HepG2 (cell line): ENCODE data around the gene FBXL7. TPM values are rescaled to one million over a fixed set of nuclear protein-coding genes. Genes with fewer than 3 reads are reported as not detected.

ENCODE experiments used
- ATAC-seq: fragments of 200-7000 bp; cut with Tn5 transposase; 3 replicates; pipeline ENCODE4 v1.9.1; 2020; ENCODE audit warnings: mild to moderate bottlenecking, moderate library complexity
- BruUV-seq: library from RNA; stranded (reverse); fragments of 400-500 nt; replicated peaks from 2 replicates; lab custom pipeline; 2021; lab: Mats Ljungman, UMichigan
- CTCF ChIA-PET: fragments of 300-600 bp; formaldehyde crosslinking; extraction: SDS; loops from one replicate; lab custom pipeline; 2021; ENCODE audit warnings: low total read pairs, inconsistent platforms, low intra/inter-chr PET ratio; lab: Yijun Ruan, JAX
- POLR2A ChIA-PET: fragments of 350-600 bp; sonication (Branson Sonifier 250); formaldehyde crosslinking; loops from one replicate; lab custom pipeline; 2020; ENCODE audit warnings: antibody characterized with exemption, inconsistent platforms; lab: Yijun Ruan, JAX
- DNase-seq: peaks from one replicate; pipeline ENCODE4 v3.0.0-alpha.2; 2015; ENCODE audit warnings: low spot score
- FAIRE-seq: peaks from 3 replicates; lab custom pipeline; 2011; peaks lifted over from hg19 to GRCh38; lab: Jason Lieb, UNC
- H2AFZ ChIP-seq: one replicate; pipeline ENCODE4 v1.6.1; 2011; ENCODE audit warnings: low read length, inconsistent platforms
- H3K27ac ChIP-seq: fragments of 300-600 bp; 3 replicates; pipeline ENCODE4 v1.8.0; 2011; ENCODE audit warnings: mixed run types, mild to moderate bottlenecking, mixed read lengths, low read length, inconsistent platforms; ENCODE audit not compliant: insufficient read depth; ENCODE audit errors: extremely low read length
- H3K27me3 ChIP-seq, 2 experiments: fragments of 200-600 bp in 1 of 2; 2 replicates in 1 of 2; 3 replicates in 1 of 2; pipeline versions ENCODE4 v1.6.0 to v1.8.0; 2011; ENCODE audit warnings: low read length in 2 of 2, mild to moderate bottlenecking in 2 of 2, moderate library complexity in 2 of 2, inconsistent platforms in 1 of 2; ENCODE audit not compliant: insufficient read depth in 2 of 2, control insufficient read depth in 1 of 2
- H3K36me3 ChIP-seq, 2 experiments: fragments of 200-600 bp in 1 of 2; replicated peaks in 1 of 2; 2 replicates in 1 of 2; 3 replicates in 1 of 2; pipeline versions ENCODE4 v1.5.1 to v1.8.0; 2011; ENCODE audit warnings: low read length in 2 of 2, inconsistent platforms in 1 of 2; ENCODE audit not compliant: insufficient read depth in 2 of 2, control insufficient read depth in 1 of 2
- H3K4me1 ChIP-seq: 2 replicates; pipeline ENCODE4 v1.5.1; 2012; ENCODE audit warnings: low read length, inconsistent platforms; ENCODE audit not compliant: insufficient read depth
- H3K4me2 ChIP-seq: 2 replicates; pipeline ENCODE4 v1.6.0; 2011; ENCODE audit warnings: low read depth, low read length, inconsistent platforms
- H3K4me3 ChIP-seq, 3 experiments: fragments of 200-600 bp in 1 of 3; sonication (generic), shearing (Covaris generic) in 1 of 3; replicated peaks in 1 of 3; 2 replicates each; pipeline ENCODE4 v1.5.1; 2011 to 2016; ENCODE audit warnings: low read length in 3 of 3, inconsistent platforms in 2 of 3, low read depth in 2 of 3, mild to moderate bottlenecking in 2 of 3, control low read depth in 1 of 3, mixed read lengths in 1 of 3; ENCODE audit not compliant: insufficient read depth in 1 of 3
- H3K79me2 ChIP-seq: one replicate; pipeline ENCODE4 v1.6.1; 2011; ENCODE audit warnings: low read length, inconsistent platforms; ENCODE audit not compliant: insufficient read depth
- H3K9ac ChIP-seq: 2 replicates; pipeline ENCODE4 v1.6.0; 2011; ENCODE audit warnings: mild to moderate bottlenecking, low read depth, low read length, inconsistent platforms; ENCODE audit not compliant: insufficient read depth
- H3K9me3 ChIP-seq: 2 replicates; pipeline ENCODE4 v1.5.1; 2012; ENCODE audit warnings: mild to moderate bottlenecking, low read length
- H4K20me1 ChIP-seq: 2 replicates; pipeline ENCODE4 v1.6.0; 2011; ENCODE audit warnings: inconsistent platforms, mild to moderate bottlenecking, low read length, moderate library complexity; ENCODE audit not compliant: insufficient read depth
- BCL6 ChIP-seq: IDR thresholded peaks from 2 replicates; pipeline ENCODE4 v1.6.1; 2016; ENCODE audit warnings: missing genetic modification reagents, missing compliant biosample characterization
- BCLAF1 ChIP-seq: fragments of 450-650 bp; IDR thresholded peaks from 2 replicates; pipeline ENCODE4 v1.6.1; 2017; ENCODE audit warnings: mild to moderate bottlenecking
- FIP1L1 ChIP-seq: fragments of 200-400 bp; formaldehyde crosslinking; IDR thresholded peaks from 2 replicates; pipeline ENCODE4 v1.6.1; 2018; ENCODE audit warnings: low read depth, mild to moderate bottlenecking, low read length, moderate library complexity, borderline replicate concordance; ENCODE audit not compliant: insufficient read depth
- GATAD2A ChIP-seq: IDR thresholded peaks from 2 replicates; pipeline ENCODE4 v1.6.1; 2016
- KDM2A ChIP-seq: sonication (generic); formaldehyde crosslinking; IDR thresholded peaks from 2 replicates; pipeline ENCODE4 v1.4.0; 2020; ENCODE audit warnings: low read depth, missing genetic modification reagents, borderline replicate concordance
- MAF1 ChIP-seq: sonication (generic); formaldehyde crosslinking; IDR thresholded peaks from 2 replicates; pipeline ENCODE4 v1.5.0; 2020; ENCODE audit warnings: missing genetic modification reagents, borderline replicate concordance
- PRMT3 ChIP-seq: sonication (generic); formaldehyde crosslinking; IDR thresholded peaks from 2 replicates; pipeline ENCODE4 v1.8.1; 2022; ENCODE audit warnings: low read depth, mild to moderate bottlenecking, moderate library complexity, missing genetic modification reagents, borderline replicate concordance
- RFXANK ChIP-seq: IDR thresholded peaks from 2 replicates; pipeline ENCODE4 v1.6.1; 2016
- ZFAT ChIP-seq: sonication (generic); formaldehyde crosslinking; conservative IDR thresholded peaks from 2 replicates; pipeline ENCODE4 v1.8.1; 2023; ENCODE audit warnings: missing genetic modification reagents, inconsistent platforms
- ZFP62 ChIP-seq: sonication (generic); formaldehyde crosslinking; IDR thresholded peaks from 2 replicates; pipeline ENCODE4 v1.4.0; 2020; ENCODE audit warnings: missing genetic modification reagents
- ZFYVE20 ChIP-seq: sonication (generic); formaldehyde crosslinking; IDR thresholded peaks from 2 replicates; pipeline ENCODE4 v1.8.0; 2023; ENCODE audit warnings: low read depth, mild to moderate bottlenecking, moderate library complexity, missing genetic modification reagents, borderline replicate concordance
- ZNF142 ChIP-seq: sonication (generic); formaldehyde crosslinking; IDR thresholded peaks from 2 replicates; pipeline ENCODE4 v1.4.0; 2020; ENCODE audit warnings: missing genetic modification reagents
- ZNF225 ChIP-seq: sonication (generic); formaldehyde crosslinking; IDR thresholded peaks from 2 replicates; pipeline ENCODE4 v1.4.0; 2020; ENCODE audit warnings: mild to moderate bottlenecking, missing genetic modification reagents
- ZNF24 ChIP-seq: fragments of 450-650 bp; IDR thresholded peaks from 2 replicates; pipeline ENCODE4 v1.6.1; 2017; ENCODE audit warnings: antibody characterized with exemption, mild to moderate bottlenecking
- ZNF282 ChIP-seq: fragments of 450-650 bp; IDR thresholded peaks from 2 replicates; pipeline ENCODE4 v1.6.1; 2018; ENCODE audit not compliant: partially characterized antibody
- ZSCAN30 ChIP-seq: sonication (generic); formaldehyde crosslinking; IDR thresholded peaks from 2 replicates; pipeline ENCODE4 v1.5.0; 2020; ENCODE audit warnings: mild to moderate bottlenecking, missing genetic modification reagents
- WGBS: methylation state at CpG from one replicate; pipeline ENCODE4 v1.1.6; 2017; ENCODE audit warnings: low lambda C conversion rate; 5-methylcytosine and 5-hydroxymethylcytosine counted together
- in situ Hi-C: cut with HindIII; loops from 2 replicates; pipeline ENCODE4 v1.10.0; 2017; ENCODE audit warnings: low pct_unique_long_range_greater_than_20kb; ENCODE audit not compliant: extremely low pct_ligation_motif_present
- intact Hi-C: fragments of 100-400 bp; cut with micrococcal nuclease; formaldehyde crosslinking; loops from one replicate; pipeline ENCODE4 v1.10.0; 2022; ENCODE audit not compliant: unreplicated experiment
- polyA plus RNA-seq, 8 experiments: library from polyadenylated mRNA; depleted of rRNA in 3 of 8; stranded (reverse) in 7 of 8; unstranded in 1 of 8; fragments of >200 nt; fragmentation: Illumina TruSeq in 4 of 8; extraction: Trizol in 4 of 8; gene quantifications; 2 replicates each; pipeline versions ENCODE4 v1.2.1 to v1.2.3, GENCODE V29; 2011 to 2016; ENCODE audit warnings: low read depth in 4 of 8, missing spikeins in 1 of 8, mixed read lengths in 1 of 8; ENCODE audit not compliant: insufficient read depth in 1 of 8
- total RNA-seq, 5 experiments: library from RNA; depleted of rRNA; stranded (reverse); fragments of >200 nt; fragmentation: Illumina TruSeq; extraction: Trizol; gene quantifications; 2 replicates each; pipeline ENCODE4 v1.2.3, GENCODE V29; 2016; ENCODE audit warnings: low read depth in 1 of 5
- TF ChIP-seq, protein P1 (sequence below): sonication (generic); formaldehyde crosslinking; conservative IDR thresholded peaks from 2 replicates; pipeline ENCODE4 v1.8.0; 2022; ENCODE audit warnings: low read depth, missing genetic modification reagents

Gene FBXL7
- total and polyA plus RNA-seq, 2 of the 13 experiments (the other 11 are each of a cell fraction or from before 2014, with no cell fraction given) = 0.07 TPM; not detected in 1

DNA sequence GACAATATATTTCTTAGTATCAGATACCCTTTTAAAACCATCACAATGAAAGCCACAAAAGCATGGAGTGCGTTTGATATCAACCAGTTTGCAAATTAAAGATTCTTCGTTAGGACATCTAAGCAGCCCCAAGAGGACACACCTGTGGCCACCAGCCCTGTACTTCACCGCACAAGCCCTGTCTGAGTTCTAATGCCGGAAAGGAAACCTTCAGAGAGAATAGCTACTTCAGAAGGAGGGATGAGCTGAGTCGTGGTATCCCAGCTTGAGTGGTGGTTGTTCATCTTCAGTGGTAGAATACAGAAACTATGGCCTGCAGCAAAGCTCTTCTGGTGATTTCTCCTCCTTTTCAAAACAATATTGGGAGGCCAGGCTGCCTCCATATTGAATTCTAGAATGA is 319.6 kb downstream of the FBXL7 start:
- Histone ChIP-seq H4K20me1 (no peaks in the 10 kb centered on the region), H3K4me2 (no peak overlapping the region), H3K27ac (no peak overlapping the region), H3K9ac (no peak overlapping the region), H3K79me2 (no peaks in the 10 kb centered on the region), H3K4me3 (no peak overlapping the region), H3K27me3 (no peaks in the 10 kb centered on the region), H3K4me1 (no peaks in the 10 kb centered on the region), H3K36me3 (no peaks in the 10 kb centered on the region), H3K9me3 (no peaks in the 10 kb centered on the region), H2AFZ (no peak overlapping the region)
- intact Hi-C loops = no loop called here
- in situ Hi-C loops = no loop called here
- ATAC-seq = no peak
- no peak for DNase-seq
- no peak for FAIRE-seq
- POLR2A ChIA-PET = no interaction called here
- 1% methylated on average over 5 of the region's 5 CpGs for WGBS
- CTCF ChIA-PET = no interaction called here
- no TSS peak for BruUV-seq
- no peak for TF ChIP-seq ZNF225 (CRISPR knock-in tag)
- TF ChIP-seq ZNF282 = no peak
- no peak for TF ChIP-seq KDM2A (CRISPR knock-in tag)
- no peak for TF ChIP-seq GATAD2A (CRISPR knock-in tag)
- TF ChIP-seq ZNF24 = no peak
- no peak for TF ChIP-seq FIP1L1
- no peak for TF ChIP-seq ZFP62 (CRISPR knock-in tag)
- no peak for TF ChIP-seq BCL6 (CRISPR knock-in tag)
- TF ChIP-seq PRMT3 (CRISPR knock-in tag) = no peak
- TF ChIP-seq ZFAT (CRISPR knock-in tag) = no peak
- no peak for TF ChIP-seq BCLAF1
- TF ChIP-seq ZNF142 = no peak
- TF ChIP-seq, protein P1, sequence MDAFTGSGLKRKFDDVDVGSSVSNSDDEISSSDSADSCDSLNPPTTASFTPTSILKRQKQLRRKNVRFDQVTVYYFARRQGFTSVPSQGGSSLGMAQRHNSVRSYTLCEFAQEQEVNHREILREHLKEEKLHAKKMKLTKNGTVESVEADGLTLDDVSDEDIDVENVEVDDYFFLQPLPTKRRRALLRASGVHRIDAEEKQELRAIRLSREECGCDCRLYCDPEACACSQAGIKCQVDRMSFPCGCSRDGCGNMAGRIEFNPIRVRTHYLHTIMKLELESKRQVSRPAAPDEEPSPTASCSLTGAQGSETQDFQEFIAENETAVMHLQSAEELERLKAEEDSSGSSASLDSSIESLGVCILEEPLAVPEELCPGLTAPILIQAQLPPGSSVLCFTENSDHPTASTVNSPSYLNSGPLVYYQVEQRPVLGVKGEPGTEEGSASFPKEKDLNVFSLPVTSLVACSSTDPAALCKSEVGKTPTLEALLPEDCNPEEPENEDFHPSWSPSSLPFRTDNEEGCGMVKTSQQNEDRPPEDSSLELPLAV (CRISPR knock-in tag) = no peak
- no peak for TF ChIP-seq ZSCAN30 (CRISPR knock-in tag)
- TF ChIP-seq MAF1 (CRISPR knock-in tag) = no peak
- no peak for TF ChIP-seq RFXANK (CRISPR knock-in tag)
- TF ChIP-seq ZFYVE20 (CRISPR knock-in tag) = no peak
